ENCODE data around the gene FBXO31. TPM values are rescaled to one million over a fixed set of nuclear protein-coding genes. Genes with fewer than 3 reads are reported as not detected.
A peak's percentile ranks its signal among the peaks of the same experiment; 100 is the strongest.
"Not testable (repeated sequence)": the region's sequence is repeated elsewhere in the genome, so short reads cannot be mapped to it uniquely, and the experiment has no call there.

FBXO31 gene
- total and polyA plus RNA-seq, 2 donors (not counting 1 experiment from before 2014, with no cell fraction given) = 17.8 to 32.9 TPM

GRCh38 chr16:87380403-87380802, 3.2 kb downstream of the FBXO31 start:
- Histone ChIP-seq H3K4me1 (ENCODE audit: control insufficient read depth in 2 of 2, insufficient read depth in 2 of 2, low read length in 2 of 2) (peaks cover 25% of the 10 kb centered on the region in 2 donors), H2AFZ (ENCODE audit: insufficient read depth, low read depth, low read length, poor library complexity, severe bottlenecking) (no peak overlapping the region), H3K4me2 (replicated peaks; ENCODE audit: low read depth, low read length, poor library complexity, severe bottlenecking) (peak overlapping the region; percentile 36), H3K4me3 (ENCODE audit: control extremely low read depth in 1 of 5, extremely low read depth in 1 of 5, insufficient read depth in 1 of 5, low read depth in 2 of 5, low read length in 4 of 5) (no peak overlapping the region), H3K27me3 (replicated peaks in 1 of 4; ENCODE audit: control extremely low read depth in 1 of 4, control insufficient read depth in 3 of 4, insufficient read depth in 4 of 4, low read length in 3 of 4) (no peaks in the 10 kb centered on the region), H3K36me3 (replicated peaks in 1 of 2; ENCODE audit: control extremely low read depth in 1 of 2, control insufficient read depth in 1 of 2, extremely low read depth in 1 of 2, insufficient read depth in 2 of 2, low read length in 1 of 2) (peaks cover 0 to 4% of the 10 kb centered on the region in 2 experiments), H3K9me3 (ENCODE audit: control extremely low read depth in 1 of 3, control insufficient read depth in 2 of 3, insufficient read depth in 1 of 3, low read length in 2 of 3) (peaks cover 0 to 2% (median 0%) of the 10 kb centered on the region in 3 donors), H4K20me1 (ENCODE audit: control insufficient read depth, insufficient read depth, low read length, poor library complexity, severe bottlenecking) (peaks cover 50% of the 10 kb centered on the region), H3K27ac (ENCODE audit: low read length in 2 of 2) (no peak overlapping the region), H3K9ac (ENCODE audit: low read length) (no peak overlapping the region), H3K79me2 (ENCODE audit: control insufficient read depth, insufficient read depth, low read length) (peaks cover 74% of the 10 kb centered on the region)
- TF ChIP-seq EZH2 (IDR thresholded peaks at IDR 0.05; ENCODE audit: borderline replicate concordance, insufficient read depth, low read depth, low read length, poor library complexity, severe bottlenecking) (no peak), CTCF (IDR thresholded peaks at IDR 0.05) (no peak)
- Mint-ChIP-seq H3K4me1 (peaks cover 46% of the 10 kb centered on the region), H3K9me3 (ENCODE audit: insufficient read depth) (no peaks in the 10 kb centered on the region), H3K27me3 (no peaks in the 10 kb centered on the region), H3K4me3 (no peak overlapping the region), H3K27ac (no peak overlapping the region)
- CTCF ChIA-PET = interaction anchor here (1.0 kb wide), 1 partner anchor 63 kb away, joined by 3 read pairs; the partner anchor contains the start of gene C16orf95
- ATAC-seq (ENCODE audit: low read depth) (no peak), DNase-seq (no peak)
- WGBS (ENCODE audit: insufficient coverage) = 100% methylated on average over 1 of the region's 10 CpGs
- POLR2A ChIA-PET = no interaction called here
- intact Hi-C loops (cut with micrococcal nuclease) = loop anchor here (10.0 kb wide), 2 partner anchors 826 to 1826 kb away; partner anchors contain the start of gene MTHFSD

GRCh38 chr16:87379312-87379752, 4.2 kb downstream of the FBXO31 start:
- H3K4me3 Mint-ChIP-seq; H3K9me3 ChIP-seq (ENCODE audit: control extremely low read depth in 1 of 3, control insufficient read depth in 2 of 3, insufficient read depth in 1 of 3, low read length in 2 of 3); H3K27me3 ChIP-seq (replicated peaks in 1 of 4; ENCODE audit: control extremely low read depth in 1 of 4, control insufficient read depth in 3 of 4, insufficient read depth in 4 of 4, low read length in 3 of 4); H3K27me3 Mint-ChIP-seq; H3K27ac Mint-ChIP-seq; ATAC-seq (ENCODE audit: low read depth); intact Hi-C loops (cut with micrococcal nuclease); H2AFZ ChIP-seq (ENCODE audit: insufficient read depth, low read depth, low read length, poor library complexity, severe bottlenecking); H3K36me3 ChIP-seq (replicated peaks in 1 of 2; ENCODE audit: control extremely low read depth in 1 of 2, control insufficient read depth in 1 of 2, extremely low read depth in 1 of 2, insufficient read depth in 2 of 2, low read length in 1 of 2); H3K9me3 Mint-ChIP-seq (ENCODE audit: insufficient read depth); POLR2A ChIA-PET; H3K27ac ChIP-seq (ENCODE audit: low read length in 2 of 2); H3K9ac ChIP-seq (ENCODE audit: low read length); DNase-seq; H3K4me2 ChIP-seq (replicated peaks; ENCODE audit: low read depth, low read length, poor library complexity, severe bottlenecking); H3K4me3 ChIP-seq (ENCODE audit: control extremely low read depth in 1 of 5, extremely low read depth in 1 of 5, insufficient read depth in 1 of 5, low read depth in 2 of 5, low read length in 4 of 5): not testable (repeated sequence)
- H3K4me1 Mint-ChIP-seq = peaks cover 38% of the 10 kb centered on the region
- 100% methylated on average over 2 of the region's 3 CpGs for WGBS (ENCODE audit: insufficient coverage)
- CTCF ChIA-PET = interaction anchor here (0.7 kb wide), 1 partner anchor 9 kb away, joined by 3 read pairs; no protein-coding TSS in a partner anchor
- peaks cover 19 to 21% of the 10 kb centered on the region in 2 donors for H3K4me1 ChIP-seq (ENCODE audit: control insufficient read depth in 2 of 2, insufficient read depth in 2 of 2, low read length in 2 of 2)
- peaks cover 84% of the 10 kb centered on the region for H3K79me2 ChIP-seq (ENCODE audit: control insufficient read depth, insufficient read depth, low read length)
- peaks cover 54% of the 10 kb centered on the region for H4K20me1 ChIP-seq (ENCODE audit: control insufficient read depth, insufficient read depth, low read length, poor library complexity, severe bottlenecking)
